ENCODE data around the gene MXRA8. TPM values are rescaled to one million over a fixed set of nuclear protein-coding genes. Genes with fewer than 3 reads are reported as not detected.

MXRA8 gene
- total RNA-seq, 1 experiment from 2014 or later: 9.6 TPM

DNA sequence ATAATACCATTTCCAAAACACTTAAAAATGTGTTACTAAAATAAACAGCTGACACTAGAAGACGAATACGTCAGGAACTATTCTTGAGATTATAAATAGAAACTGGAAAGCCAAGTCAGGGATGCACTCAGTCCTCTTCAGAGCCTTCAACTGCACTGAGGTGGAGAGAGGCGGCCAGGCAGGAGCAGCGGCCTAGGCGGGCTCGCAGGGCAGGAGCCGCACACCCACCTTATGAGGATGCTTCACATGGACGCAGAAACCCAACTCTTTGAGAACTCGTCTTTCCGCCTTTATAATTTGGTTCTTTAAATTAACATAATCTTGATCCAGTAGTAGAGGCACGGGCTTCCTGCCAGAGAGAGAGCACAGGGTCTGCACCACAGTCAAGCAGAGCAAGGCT, 36.8 kb upstream of the MXRA8 start:
- H4K91ac ChIP-seq (ENCODE audit: insufficient read length, low read depth, low read length): no peak overlapping the region
- peaks cover 8% of the 10 kb centered on the region; the same call in 1 of the 2 replicates for H3K79me2 ChIP-seq (ENCODE audit: insufficient read depth, low read length)
- no peak overlapping the region for H3K18ac ChIP-seq (ENCODE audit: insufficient read length, low read depth, low read length)
- H3K4me3 Mint-ChIP-seq: no peak overlapping the region
- H3K4me1 Mint-ChIP-seq: peaks cover 5 to 10% of the 10 kb centered on the region in 2 experiments
- no peak overlapping the region for H3K4ac ChIP-seq (ENCODE audit: low read depth, low read length)
- no peak overlapping the region for H3K14ac ChIP-seq (ENCODE audit: insufficient read depth, low read length)
- no peak overlapping the region for H3T11ph ChIP-seq (ENCODE audit: low read length)
- no peak overlapping the region for H2BK12ac ChIP-seq (ENCODE audit: insufficient read length, low read depth, low read length)
- no peak overlapping the region; a peak in 1 of 7 replicates for H3K27ac Mint-ChIP-seq
- WGBS (ENCODE audit: extremely low coverage, insufficient read length, low lambda C conversion rate): no CpG with 5 or more reads among the region's 11 CpGs
- H3K23ac ChIP-seq (ENCODE audit: insufficient read length, low read depth, low read length): no peak overlapping the region
- no peak overlapping the region for H2BK20ac ChIP-seq (ENCODE audit: low read depth, low read length, poor library complexity, severe bottlenecking)
- no peak overlapping the region for H2AK5ac ChIP-seq (ENCODE audit: insufficient read length, low read length)
- no peak overlapping the region for H2BK15ac ChIP-seq (ENCODE audit: low read depth, low read length)
- no peak overlapping the region for H4K5ac ChIP-seq (ENCODE audit: insufficient read length, low read depth, low read length)
- H3K9me3 ChIP-seq (ENCODE audit: control insufficient read depth, low read depth, low read length): no peaks in the 10 kb centered on the region
- no peak overlapping the region for H2BK120ac ChIP-seq (ENCODE audit: low read depth, low read length, poor library complexity, severe bottlenecking)
- H3K4me1 ChIP-seq (ENCODE audit: insufficient read depth, low read length): no peaks in the 10 kb centered on the region
- no peak overlapping the region for H3K9ac ChIP-seq (ENCODE audit: extremely low read depth, insufficient read length, low read length)
- no peak overlapping the region for H3K56ac ChIP-seq (ENCODE audit: insufficient read length, low read depth, low read length)
- no peak overlapping the region for H3K4me2 ChIP-seq (ENCODE audit: insufficient read depth, insufficient read length, low read length)
- H2AFZ ChIP-seq (ENCODE audit: low read length): no peak overlapping the region
- no peak overlapping the region for H3K27ac ChIP-seq (ENCODE audit: insufficient read length, low read depth, low read length)
- peaks cover 61 to 88% (median 75%) of the 10 kb centered on the region in 3 experiments for H3K36me3 Mint-ChIP-seq (ENCODE audit: insufficient read depth in 1 of 3, low read depth in 3 of 3)
- H3K9me3 Mint-ChIP-seq: peaks cover 0 to 2% of the 10 kb centered on the region in 2 experiments; a peak in 1 of 5 replicates
- DNase-seq: no peak
- TF ChIP-seq, protein P1, sequence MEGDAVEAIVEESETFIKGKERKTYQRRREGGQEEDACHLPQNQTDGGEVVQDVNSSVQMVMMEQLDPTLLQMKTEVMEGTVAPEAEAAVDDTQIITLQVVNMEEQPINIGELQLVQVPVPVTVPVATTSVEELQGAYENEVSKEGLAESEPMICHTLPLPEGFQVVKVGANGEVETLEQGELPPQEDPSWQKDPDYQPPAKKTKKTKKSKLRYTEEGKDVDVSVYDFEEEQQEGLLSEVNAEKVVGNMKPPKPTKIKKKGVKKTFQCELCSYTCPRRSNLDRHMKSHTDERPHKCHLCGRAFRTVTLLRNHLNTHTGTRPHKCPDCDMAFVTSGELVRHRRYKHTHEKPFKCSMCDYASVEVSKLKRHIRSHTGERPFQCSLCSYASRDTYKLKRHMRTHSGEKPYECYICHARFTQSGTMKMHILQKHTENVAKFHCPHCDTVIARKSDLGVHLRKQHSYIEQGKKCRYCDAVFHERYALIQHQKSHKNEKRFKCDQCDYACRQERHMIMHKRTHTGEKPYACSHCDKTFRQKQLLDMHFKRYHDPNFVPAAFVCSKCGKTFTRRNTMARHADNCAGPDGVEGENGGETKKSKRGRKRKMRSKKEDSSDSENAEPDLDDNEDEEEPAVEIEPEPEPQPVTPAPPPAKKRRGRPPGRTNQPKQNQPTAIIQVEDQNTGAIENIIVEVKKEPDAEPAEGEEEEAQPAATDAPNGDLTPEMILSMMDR (conservative IDR thresholded peaks at IDR 0.05): no peak
- no peak overlapping the region for H2BK5ac ChIP-seq (ENCODE audit: insufficient read length, low read length)
- no peak overlapping the region for H4K8ac ChIP-seq (replicated peaks; ENCODE audit: insufficient read length, low read depth, low read length)
- no peaks in the 10 kb centered on the region for H3K27me3 Mint-ChIP-seq (ENCODE audit: low read depth)
- no peaks in the 10 kb centered on the region for H3K27me3 ChIP-seq (ENCODE audit: insufficient read depth, low read length)
- peaks cover 12% of the 10 kb centered on the region for H3K79me1 ChIP-seq (ENCODE audit: insufficient read depth, low read depth, low read length, poor library complexity, severe bottlenecking)
- no peaks in the 10 kb centered on the region for H4K20me1 ChIP-seq (ENCODE audit: control insufficient read depth, insufficient read depth, insufficient read length)
- H3K23me2 ChIP-seq (ENCODE audit: insufficient read length, low read depth, low read length, poor library complexity, severe bottlenecking): peaks cover 11% of the 10 kb centered on the region

Measured in H9 (cell line).